H9 (cell line): ENCODE results near the gene CNTN2. TPM values are rescaled to one million over a fixed set of nuclear protein-coding genes. Genes with fewer than 3 reads are reported as not detected.

ENCODE experiments used
- DNase-seq: peaks from one replicate; pipeline ENCODE4 v3.0.0-alpha.2; 2017
- H2AFZ ChIP-seq: one replicate; pipeline ENCODE4 v1.6.1; 2013; ENCODE audit warnings: mild to moderate bottlenecking, low read length, control low read depth, moderate library complexity
- H2AK5ac ChIP-seq: 2 replicates; pipeline ENCODE4 v1.6.1; 2013; ENCODE audit warnings: low read length, control low read depth, mixed read lengths; ENCODE audit not compliant: insufficient read length
- H2BK120ac ChIP-seq: one replicate; pipeline ENCODE4 v1.6.1; 2013; ENCODE audit warnings: low read depth, mild to moderate bottlenecking, low read length, control low read depth, inconsistent platforms; ENCODE audit not compliant: poor library complexity, severe bottlenecking
- H2BK12ac ChIP-seq: 2 replicates; pipeline ENCODE4 v1.6.1; 2013; ENCODE audit warnings: low read length, control low read depth, mixed read lengths, low read depth; ENCODE audit not compliant: insufficient read length
- H2BK15ac ChIP-seq: 2 replicates; pipeline ENCODE4 v1.6.1; 2013; ENCODE audit warnings: low read depth, low read length, control low read depth
- H2BK20ac ChIP-seq: one replicate; pipeline ENCODE4 v1.6.1; 2013; ENCODE audit warnings: low read depth, mild to moderate bottlenecking, low read length, control low read depth, inconsistent platforms; ENCODE audit not compliant: poor library complexity, severe bottlenecking
- H2BK5ac ChIP-seq: 2 replicates; pipeline ENCODE4 v1.6.1; 2013; ENCODE audit warnings: low read length, control low read depth, mixed read lengths; ENCODE audit not compliant: insufficient read length
- H3K14ac ChIP-seq: 2 replicates; pipeline ENCODE4 v1.6.1; 2013; ENCODE audit warnings: low read length, control low read depth; ENCODE audit not compliant: insufficient read depth
- H3K18ac ChIP-seq: 2 replicates; pipeline ENCODE4 v1.6.1; 2013; ENCODE audit warnings: low read depth, mild to moderate bottlenecking, mixed read lengths, low read length, control low read depth; ENCODE audit not compliant: insufficient read length
- H3K23ac ChIP-seq: 2 replicates; pipeline ENCODE4 v1.6.1; 2013; ENCODE audit warnings: low read length, control low read depth, mixed read lengths, low read depth; ENCODE audit not compliant: insufficient read length
- H3K23me2 ChIP-seq: 2 replicates; pipeline ENCODE4 v1.6.1; 2013; ENCODE audit warnings: low read depth, mild to moderate bottlenecking, mixed read lengths, low read length, control low read depth; ENCODE audit not compliant: insufficient read length, poor library complexity, severe bottlenecking
- H3K27ac ChIP-seq: 2 replicates; pipeline ENCODE4 v1.5.1; 2013; ENCODE audit warnings: low read length, control low read depth, mixed read lengths, low read depth; ENCODE audit not compliant: insufficient read length
- H3K27me3 ChIP-seq: 2 replicates; pipeline ENCODE4 v1.6.1; 2013; ENCODE audit warnings: low read length, control low read depth, inconsistent platforms; ENCODE audit not compliant: insufficient read depth
- H3K4ac ChIP-seq: 2 replicates; pipeline ENCODE4 v1.6.1; 2013; ENCODE audit warnings: low read depth, mild to moderate bottlenecking, control low read depth, inconsistent platforms, low read length, moderate library complexity
- H3K4me1 ChIP-seq: 2 replicates; pipeline ENCODE4 v1.6.1; 2013; ENCODE audit warnings: low read length, control low read depth, inconsistent platforms; ENCODE audit not compliant: insufficient read depth
- H3K4me2 ChIP-seq: 2 replicates; pipeline ENCODE4 v1.6.1; 2013; ENCODE audit warnings: low read length, control low read depth, mixed read lengths; ENCODE audit not compliant: insufficient read length, insufficient read depth
- H3K56ac ChIP-seq: 2 replicates; pipeline ENCODE4 v1.6.1; 2013; ENCODE audit warnings: low read depth, mild to moderate bottlenecking, mixed read lengths, low read length, control low read depth; ENCODE audit not compliant: insufficient read length
- H3K79me1 ChIP-seq: 2 replicates; pipeline ENCODE4 v1.6.1; 2013; ENCODE audit warnings: low read depth, mild to moderate bottlenecking, moderate library complexity, low read length, control low read depth, inconsistent platforms; ENCODE audit not compliant: insufficient read depth, poor library complexity, severe bottlenecking
- H3K79me2 ChIP-seq: 2 replicates; pipeline ENCODE4 v1.6.1; 2013; ENCODE audit warnings: low read length, control low read depth, inconsistent platforms; ENCODE audit not compliant: insufficient read depth
- H3K9ac ChIP-seq: 2 replicates; pipeline ENCODE4 v1.6.1; 2013; ENCODE audit warnings: low read length, control low read depth, mixed read lengths; ENCODE audit not compliant: insufficient read length; ENCODE audit errors: extremely low read depth
- H3K9me3 ChIP-seq: one replicate; pipeline ENCODE4 v1.6.1; 2013; ENCODE audit warnings: low read depth, low read length, inconsistent platforms; ENCODE audit not compliant: control insufficient read depth
- H3T11ph ChIP-seq: one replicate; pipeline ENCODE4 v1.6.1; 2013; ENCODE audit warnings: mild to moderate bottlenecking, low read length, control low read depth, inconsistent platforms
- H4K20me1 ChIP-seq: one replicate; pipeline ENCODE4 v1.6.1; 2013; ENCODE audit not compliant: control insufficient read depth, insufficient read length, insufficient read depth
- H4K5ac ChIP-seq: 2 replicates; pipeline ENCODE4 v1.6.1; 2013; ENCODE audit warnings: low read depth, mild to moderate bottlenecking, mixed read lengths, low read length, control low read depth; ENCODE audit not compliant: insufficient read length
- H4K8ac ChIP-seq: replicated peaks from 2 replicates; pipeline ENCODE4 v1.6.1; 2013; ENCODE audit warnings: low read length, control low read depth, mixed read lengths, low read depth; ENCODE audit not compliant: insufficient read length
- H4K91ac ChIP-seq: 2 replicates; pipeline ENCODE4 v1.6.1; 2013; ENCODE audit warnings: low read depth, mild to moderate bottlenecking, moderate library complexity, mixed read lengths, low read length, control low read depth; ENCODE audit not compliant: insufficient read length
- H3K27ac Mint-ChIP-seq, 3 experiments: 2 replicates in 2 of 3; 3 replicates in 1 of 3; pipeline ENCODE4 v1.8.0; 2020 to 2021; ENCODE audit warnings: mixed read lengths in 3 of 3, mild to moderate bottlenecking in 1 of 3, moderate library complexity in 1 of 3
- H3K27me3 Mint-ChIP-seq: 2 replicates; pipeline ENCODE4 v1.8.0; 2021; ENCODE audit warnings: low read depth, mild to moderate bottlenecking, moderate library complexity, mixed read lengths
- H3K36me3 Mint-ChIP-seq, 3 experiments: 2 replicates in 2 of 3; 3 replicates in 1 of 3; pipeline ENCODE4 v1.8.0; 2020 to 2021; ENCODE audit warnings: low read depth in 3 of 3, mixed read lengths in 3 of 3; ENCODE audit not compliant: insufficient read depth in 1 of 3
- H3K4me1 Mint-ChIP-seq, 2 experiments: 2 replicates each; pipeline ENCODE4 v1.8.0; 2020; ENCODE audit warnings: mixed read lengths in 2 of 2
- H3K4me3 Mint-ChIP-seq, 2 experiments: 2 replicates in 1 of 2; 3 replicates in 1 of 2; pipeline ENCODE4 v1.8.0; 2020 to 2021; ENCODE audit warnings: mild to moderate bottlenecking in 2 of 2, mixed read lengths in 2 of 2, moderate library complexity in 1 of 2
- H3K9me3 Mint-ChIP-seq, 2 experiments: 2 replicates in 1 of 2; 3 replicates in 1 of 2; pipeline ENCODE4 v1.8.0; 2020; ENCODE audit warnings: mild to moderate bottlenecking in 2 of 2, mixed read lengths in 2 of 2, moderate library complexity in 1 of 2
- CTCF ChIP-seq: fragments of 200-600 bp; sonication (generic); conservative IDR thresholded peaks from 3 replicates; pipeline ENCODE4 v1.8.0; 2021; ENCODE audit warnings: antibody characterized with exemption, mild to moderate bottlenecking
- WGBS: extraction: QIAGEN DNeasy Blood & Tissue Kit; methylation state at CpG from one replicate; pipeline ENCODE4 v1.1.7; 2013; ENCODE audit warnings: missing lambda C conversion rate, low lambda C conversion rate, mixed read lengths; ENCODE audit not compliant: insufficient read length; ENCODE audit errors: extremely low coverage; 5-methylcytosine and 5-hydroxymethylcytosine counted together
- total RNA-seq: library from RNA; stranded (reverse); gene quantifications from 2 replicates; pipeline ENCODE4 v1.2.1, GENCODE V29; 2021

CNTN2 gene
- total RNA-seq, 1 experiment from 2014 or later, result 0.42 TPM

DNA sequence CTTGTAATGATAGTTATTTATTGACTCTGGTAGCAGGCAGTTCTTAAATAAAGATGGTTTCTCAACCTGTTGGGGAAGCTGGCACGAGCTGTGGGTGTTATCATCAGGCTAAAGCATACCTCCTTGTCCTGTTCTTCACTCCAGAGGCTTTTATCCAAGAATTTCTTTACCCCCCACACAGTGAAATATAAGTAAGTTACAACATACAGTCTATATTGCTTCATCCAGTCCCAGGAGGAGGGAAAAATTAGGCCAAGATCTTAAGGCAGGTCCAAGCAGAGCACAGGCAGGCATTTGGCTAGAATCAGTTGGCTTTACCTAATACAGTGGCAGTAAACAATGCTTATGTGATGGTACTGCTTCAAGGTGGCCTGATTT is 34.9 kb downstream of the CNTN2 start:
- H3K4me1 ChIP-seq, result no peaks in the 10 kb centered on the region
- H2AK5ac ChIP-seq, result no peak overlapping the region
- H4K20me1 ChIP-seq, result no peaks in the 10 kb centered on the region
- Mint-ChIP-seq H3K4me1 (no peaks in the 10 kb centered on the region), H3K36me3 (no peaks in the 10 kb centered on the region; a peak in 1 of 7 replicates), H3K4me3 (no peak overlapping the region), H3K9me3 (no peaks in the 10 kb centered on the region), H3K27me3 (no peaks in the 10 kb centered on the region; the same call in 1 of the 2 replicates), H3K27ac (no peak overlapping the region)
- no peaks in the 10 kb centered on the region for H3K23me2 ChIP-seq
- H2AFZ ChIP-seq, result no peak overlapping the region
- H3K79me1 ChIP-seq, result no peaks in the 10 kb centered on the region
- H3K27me3 ChIP-seq, result no peaks in the 10 kb centered on the region
- no peak overlapping the region for H4K8ac ChIP-seq
- no peak for DNase-seq
- no peak overlapping the region for H3K9ac ChIP-seq
- H3K79me2 ChIP-seq, result no peaks in the 10 kb centered on the region
- H3T11ph ChIP-seq, result no peak overlapping the region
- H3K23ac ChIP-seq, result no peak overlapping the region
- no peak for TF ChIP-seq CTCF
- no peak overlapping the region for H4K91ac ChIP-seq
- no peak overlapping the region for H2BK20ac ChIP-seq
- H2BK120ac ChIP-seq, result no peak overlapping the region
- no CpG with 5 or more reads among the region's 1 CpG for WGBS
- no peak overlapping the region for H2BK12ac ChIP-seq
- H2BK15ac ChIP-seq, result no peak overlapping the region
- no peaks in the 10 kb centered on the region for H3K9me3 ChIP-seq
- no peak overlapping the region for H4K5ac ChIP-seq
- no peak overlapping the region for H3K4ac ChIP-seq
- H3K56ac ChIP-seq, result no peak overlapping the region
- H3K27ac ChIP-seq, result no peak overlapping the region
- no peak overlapping the region for H2BK5ac ChIP-seq
- no peak overlapping the region for H3K14ac ChIP-seq
- H3K18ac ChIP-seq, result no peak overlapping the region
- H3K4me2 ChIP-seq, result no peak overlapping the region
